Activated CD8-positive, alpha-beta memory T cell treated with anti-CD3 and anti-CD28 coated beads, Interleukin-2, amount 50 U/mL, for 24 hours (primary cell): ENCODE data around the gene ZBTB20.

ENCODE experiments used
- DNase-seq: peaks from one replicate; pipeline ENCODE4 v3.0.0-alpha.2; 2020; ENCODE audit errors: extremely low read depth

Gene ZBTB20

DNA sequence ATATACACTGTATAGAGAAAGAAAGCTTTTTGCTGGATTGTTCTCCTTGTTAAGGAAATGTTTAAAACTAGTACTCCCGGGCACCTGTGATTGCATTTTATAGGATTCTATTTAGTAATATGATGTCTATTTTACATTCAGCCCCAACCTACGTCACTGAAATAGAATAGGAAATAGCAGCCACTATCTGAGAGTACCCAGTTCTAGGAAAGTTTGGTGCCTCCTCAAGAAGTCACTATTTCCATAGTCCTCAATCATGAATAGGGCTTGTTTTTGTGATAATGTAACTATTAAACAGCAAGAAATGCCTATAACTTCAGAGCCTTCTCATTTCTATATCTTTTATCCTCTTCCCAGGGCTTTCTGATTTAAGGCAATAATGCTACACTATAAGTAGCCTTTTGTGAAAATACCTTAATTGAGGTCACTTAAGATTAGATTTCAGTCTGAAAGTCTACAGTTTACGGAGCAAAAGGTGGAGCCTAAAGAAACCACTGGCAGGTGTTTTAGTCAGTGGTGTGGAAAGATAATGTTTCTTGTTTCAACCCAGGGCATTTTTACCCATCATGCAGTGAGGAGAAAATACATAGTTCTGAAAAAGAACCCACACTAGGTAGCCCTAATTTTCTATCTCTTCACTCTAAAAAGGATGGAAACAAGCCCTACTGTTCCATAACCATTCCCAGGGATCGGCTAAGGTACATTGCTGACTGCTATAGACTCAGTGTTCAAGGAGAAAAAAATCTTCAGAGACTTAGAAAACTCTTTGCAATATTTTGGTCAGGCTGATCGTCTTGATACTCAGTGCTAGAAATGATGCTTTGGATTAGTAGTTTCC lies 814.5 kb downstream of the ZBTB20 start:
- DNase-seq = no peak

DNA sequence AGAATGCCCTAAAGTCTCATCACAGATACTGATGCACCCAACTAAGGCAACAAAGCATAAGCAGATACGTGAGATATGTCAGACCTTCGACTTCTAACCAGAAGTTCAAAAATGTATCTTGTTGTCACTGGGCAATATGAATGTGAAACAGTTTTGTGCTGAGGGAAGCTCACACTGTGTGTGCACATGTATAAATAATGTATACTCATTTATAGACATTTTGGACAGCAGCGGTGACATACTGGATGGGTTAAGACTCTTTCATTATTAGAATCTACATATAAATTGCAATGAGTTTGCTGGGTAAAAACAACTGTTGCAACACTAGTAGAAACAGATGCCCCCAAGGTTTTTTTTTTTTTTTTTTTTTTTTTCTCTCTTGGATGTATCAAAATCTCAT lies 815.4 kb downstream of the ZBTB20 start:
- no peak for DNase-seq

DNA sequence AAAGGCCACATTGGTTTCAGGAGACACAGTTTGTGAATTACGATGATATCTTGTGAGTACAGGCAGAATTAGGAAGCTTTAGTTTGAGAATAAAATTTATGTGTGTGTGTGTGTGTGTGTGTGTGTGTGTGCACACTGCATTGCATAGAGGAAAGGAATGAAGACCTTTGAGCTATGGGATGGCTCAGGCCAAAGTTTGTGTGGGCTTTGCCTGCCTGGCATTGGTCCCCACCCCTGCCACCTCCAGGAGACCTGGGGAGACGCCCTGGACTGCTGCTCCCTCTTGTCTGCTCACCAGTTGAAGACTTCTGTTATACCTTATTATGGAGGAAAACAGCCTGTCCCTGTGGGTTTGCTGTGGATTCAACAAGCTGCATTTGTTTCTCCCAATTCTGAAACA lies 816.1 kb downstream of the ZBTB20 start:
- no peak for DNase-seq

- DNase-seq = no peak
These were observed 817.3 kb downstream of the ZBTB20 start for GRCh38 chr3:114329823-114330222.

DNA sequence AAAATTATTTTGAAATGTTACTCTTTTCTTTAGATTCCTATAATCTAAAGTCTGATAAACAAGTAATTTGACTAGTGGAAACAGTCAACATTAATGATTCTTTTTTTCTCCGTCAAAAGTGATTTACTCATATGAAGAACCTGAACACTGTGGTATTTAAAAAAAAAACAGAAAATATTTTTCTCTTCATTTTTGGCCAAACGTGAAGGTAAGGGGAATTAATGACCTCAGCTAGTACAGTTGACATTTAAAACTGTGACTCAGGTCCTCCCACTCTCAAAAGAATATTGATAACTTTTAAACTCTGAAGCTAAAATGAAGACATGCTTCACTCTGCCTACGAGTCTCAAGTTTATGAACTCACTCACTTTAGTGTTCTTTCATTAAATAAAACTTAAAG lies 818.7 kb downstream of the ZBTB20 start:
- no peak for DNase-seq

- no peak for DNase-seq
These were observed 819.4 kb downstream of the ZBTB20 start for GRCh38 chr3:114327665-114328064.

DNA sequence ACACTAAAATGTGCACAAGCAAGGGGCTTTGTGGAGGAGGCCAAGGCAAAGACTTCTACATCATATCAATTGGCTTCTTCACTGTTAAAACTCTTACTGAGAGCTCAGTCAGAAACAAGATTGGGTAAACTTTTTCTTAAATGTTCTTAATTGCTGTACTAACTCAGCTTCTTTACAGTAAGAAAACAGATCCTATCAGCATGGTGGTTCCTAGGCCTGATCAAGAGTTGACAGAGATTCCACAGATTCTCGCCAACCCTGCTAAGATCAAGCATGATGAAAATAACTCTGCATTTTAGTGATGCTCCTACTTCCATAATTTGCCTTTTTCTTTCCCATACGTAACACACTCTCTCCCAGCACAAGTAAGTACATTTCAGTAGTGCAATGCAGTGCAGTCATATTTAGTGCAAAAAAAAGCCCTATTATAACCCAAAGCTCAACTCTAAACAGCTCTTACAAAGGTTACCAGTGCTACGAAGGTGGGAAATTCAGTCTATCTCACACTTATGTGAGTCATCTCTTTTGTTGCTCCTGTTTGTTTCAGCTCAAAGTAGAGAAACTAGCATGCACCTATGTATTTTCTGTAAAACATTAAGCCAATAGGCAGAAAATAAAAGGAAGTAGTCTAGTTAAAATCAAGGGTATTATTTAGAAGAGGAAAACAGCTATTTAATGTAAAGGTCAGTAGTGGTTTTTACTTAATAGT lies 823.4 kb downstream of the ZBTB20 start:
- DNase-seq = no peak

- DNase-seq = no peak
These were observed 826.8 kb downstream of the ZBTB20 start for GRCh38 chr3:114320246-114320645.

DNA sequence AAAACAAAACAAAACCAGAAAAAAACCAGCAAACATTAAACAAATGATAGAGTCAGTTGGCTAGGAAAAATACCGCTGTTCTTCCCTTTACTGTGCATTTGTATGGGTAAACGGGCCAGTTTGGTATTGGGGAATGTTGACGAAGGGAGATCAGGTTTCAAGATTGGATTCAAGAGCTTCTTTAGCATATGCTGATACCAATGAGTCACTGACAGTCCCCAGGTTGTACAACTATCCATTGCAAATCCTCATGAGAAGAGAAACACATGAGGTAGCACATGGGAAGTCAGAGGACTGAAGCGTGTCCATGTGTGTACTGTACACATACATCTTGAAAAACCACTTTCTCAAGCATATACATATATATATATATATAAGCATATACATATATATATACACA lies 827.6 kb downstream of the ZBTB20 start:
- DNase-seq = no peak

DNA sequence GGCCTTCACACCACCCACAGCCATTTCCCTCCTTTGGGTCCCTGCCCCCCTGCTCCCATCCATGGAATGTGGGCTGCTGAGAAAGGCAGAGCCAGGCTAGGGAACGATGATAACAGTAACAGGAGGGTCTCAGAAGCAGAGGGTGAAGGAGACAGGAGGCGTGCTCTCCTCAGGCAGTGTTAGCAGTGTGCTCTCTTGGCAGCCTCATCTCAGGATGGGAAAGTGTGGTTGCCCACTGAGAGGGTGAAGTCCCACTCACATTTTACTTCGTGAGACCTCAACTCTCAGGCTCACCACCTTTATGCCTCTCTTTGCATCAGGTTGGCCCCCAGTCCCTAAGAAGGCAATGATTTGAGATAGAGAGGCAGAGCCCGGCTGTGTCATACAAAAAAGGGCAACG lies 828.8 kb downstream of the ZBTB20 start:
- no peak for DNase-seq

GRCh38 chr3:114314282-114314681 lies 832.8 kb downstream of the ZBTB20 start:
- no peak for DNase-seq

- DNase-seq = no peak
These were observed 833.7 kb downstream of the ZBTB20 start for GRCh38 chr3:114313426-114313825.

GRCh38 chr3:114310695-114311094 lies 836.4 kb downstream of the ZBTB20 start:
- no peak for DNase-seq

DNA sequence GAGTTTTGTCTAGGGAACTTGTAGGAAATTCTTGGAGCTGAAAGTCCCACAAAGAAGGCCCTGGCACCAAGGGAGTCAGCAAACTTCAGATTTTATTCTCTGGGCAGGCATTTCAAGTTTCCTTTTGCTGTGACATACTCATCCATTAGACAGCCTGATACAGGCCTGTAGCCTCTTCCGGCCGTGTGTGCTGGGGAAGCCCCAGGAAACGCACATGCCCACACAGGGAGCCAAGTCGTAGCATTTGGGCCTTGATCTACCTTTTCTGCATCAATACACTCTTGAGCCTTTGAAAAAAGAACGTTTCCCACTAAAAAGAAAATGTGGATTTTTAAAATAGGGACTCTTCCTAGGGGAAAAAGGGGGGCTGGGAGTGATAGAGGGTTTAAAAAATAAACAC lies 838.3 kb downstream of the ZBTB20 start:
- DNase-seq = no peak

DNA sequence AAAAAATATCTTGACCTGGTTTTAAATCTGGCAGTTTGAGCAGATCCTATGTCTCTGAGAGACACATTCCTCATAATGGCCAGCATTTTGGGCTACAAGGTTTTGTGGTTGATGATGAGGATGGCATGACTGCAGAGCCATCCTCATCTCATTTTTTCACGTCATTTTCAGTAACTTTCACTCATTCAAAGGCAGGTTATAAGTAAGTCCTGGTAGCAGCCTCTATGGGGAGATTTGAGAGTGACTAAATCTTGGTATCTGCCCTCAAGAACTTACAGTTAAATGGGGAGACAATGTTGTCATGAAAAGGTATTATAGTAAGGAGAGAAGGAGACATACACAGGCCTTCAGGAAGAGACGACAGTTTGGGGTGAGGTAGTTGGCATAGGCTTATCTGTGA lies 838.7 kb downstream of the ZBTB20 start:
- no peak for DNase-seq

DNA sequence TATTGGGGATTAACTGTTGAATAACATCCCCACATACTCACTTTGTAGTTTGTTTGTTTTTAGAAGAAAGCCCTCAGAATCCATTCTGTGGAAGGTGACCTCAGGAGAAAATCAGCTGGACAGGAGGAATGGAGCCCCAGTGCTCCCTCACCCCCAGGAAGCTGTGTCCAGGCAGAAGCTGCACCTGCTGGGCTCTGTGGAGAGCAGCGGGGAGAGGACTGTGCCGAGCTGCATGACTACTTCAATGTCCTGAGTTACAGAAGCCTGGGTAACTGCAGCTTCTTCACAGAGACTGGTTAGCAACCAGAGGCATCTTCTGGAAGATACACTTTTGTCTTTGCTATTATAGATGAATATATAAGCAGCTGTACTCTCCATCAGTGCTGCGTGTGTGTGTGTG lies 839.3 kb downstream of the ZBTB20 start:
- DNase-seq = no peak

- no peak for DNase-seq
These were observed 839.8 kb downstream of the ZBTB20 start for GRCh38 chr3:114307222-114307830.

- DNase-seq = no peak
These were observed 847.0 kb downstream of the ZBTB20 start for GRCh38 chr3:114299941-114300624.

DNA sequence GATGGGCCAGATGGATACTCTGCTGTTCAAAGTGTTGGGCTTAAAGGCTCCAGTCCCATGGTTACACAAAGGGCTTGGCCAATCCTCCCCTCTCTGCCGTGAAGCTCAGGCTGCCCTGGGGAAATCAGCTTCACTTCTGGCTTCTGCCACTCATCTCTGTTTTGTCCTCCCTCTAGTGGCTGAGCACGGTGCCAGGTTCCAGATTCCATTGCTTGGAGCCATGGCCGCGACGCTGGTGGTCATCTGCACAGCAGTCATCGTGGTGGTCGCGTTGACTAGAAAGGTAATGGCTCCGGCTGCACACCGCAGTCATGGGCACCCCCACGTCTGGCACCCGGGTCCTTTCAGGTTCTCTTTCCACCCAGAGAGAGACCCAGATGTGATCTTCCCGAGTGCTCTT lies 847.7 kb downstream of the ZBTB20 start:
- no peak for DNase-seq

DNA sequence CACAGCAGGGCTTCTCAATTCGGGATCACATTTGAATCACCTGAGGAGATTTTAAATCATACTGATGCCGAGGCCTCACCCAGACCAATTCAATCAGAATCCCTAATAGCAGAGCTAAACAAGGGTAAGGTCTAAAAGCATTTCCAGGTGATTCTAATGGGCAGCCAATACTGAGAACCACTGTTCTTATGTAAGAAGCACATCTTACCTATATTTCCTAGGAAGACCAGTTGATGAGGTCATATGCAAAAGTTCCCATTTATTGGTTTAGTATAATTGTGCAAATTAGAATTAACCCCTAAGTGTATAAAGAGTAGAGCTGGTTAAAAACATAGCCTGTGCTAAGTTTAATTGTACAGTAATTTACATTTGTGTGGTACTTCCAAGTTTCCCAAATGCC lies 851.1 kb downstream of the ZBTB20 start:
- DNase-seq = no peak

DNA sequence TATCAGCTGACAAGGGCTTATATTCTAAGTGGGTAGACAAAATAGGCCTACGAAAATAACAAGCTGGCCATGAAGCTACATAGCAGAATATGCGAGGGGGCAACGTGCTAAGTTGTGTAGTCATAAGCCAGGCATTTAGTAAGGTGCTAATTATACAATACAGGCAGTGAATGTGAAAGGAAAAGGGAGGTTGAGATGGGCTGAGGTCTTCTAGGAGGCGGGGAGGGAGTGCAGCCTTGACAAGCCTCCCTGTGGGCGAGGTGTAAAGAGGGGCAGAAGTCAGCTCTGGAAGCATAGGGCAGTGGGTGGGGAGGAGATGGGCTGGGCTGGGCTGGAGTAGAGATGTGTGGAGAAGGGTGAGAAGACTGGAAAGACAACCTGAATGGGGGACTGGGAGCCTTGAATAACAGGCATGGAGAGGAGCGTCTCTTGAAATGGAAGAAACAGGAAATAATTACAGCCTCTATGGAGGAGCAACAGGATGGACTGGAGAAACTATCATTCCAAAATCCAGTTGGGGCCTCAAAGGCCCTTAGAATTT lies 852.1 kb downstream of the ZBTB20 start:
- no peak for DNase-seq
